UCSD-AML1 (cell line): ENCODE data around the gene GPR63.
"Not testable (repeated sequence)": the region's sequence is repeated elsewhere in the genome, so short reads cannot be mapped to it uniquely, and the experiment has no call there.

Experiments
- DNase-seq: peaks from one replicate; lab custom pipeline; 2025; ENCODE audit not compliant: unreplicated experiment; lab: John Stamatoyannopoulos, UW

The GPR63 gene

GRCh38 chr6:96837081-96837971, at the start of gene GPR63:
Gene GPR63 (minus strand): TSS chr6:96837477. CDS start chr6:96799731, 37,746 bp downstream.
- DNase-seq: peak; percentile 32

- DNase-seq: no peak
Observed at GRCh38 chr6:96886519-96886918, 49.2 kb upstream of the GPR63 start.

- DNase-seq: not testable (repeated sequence)
Observed at GRCh38 chr6:96885187-96885631, 47.9 kb upstream of the GPR63 start.

GRCh38 chr6:96878143-96878542, 40.9 kb upstream of the GPR63 start:
- DNase-seq: no peak

GRCh38 chr6:96876886-96877545, 39.7 kb upstream of the GPR63 start:
- no peak for DNase-seq

- DNase-seq: no peak
Observed at GRCh38 chr6:96872976-96873375, 35.7 kb upstream of the GPR63 start.

- no peak for DNase-seq
Observed at GRCh38 chr6:96865055-96865405, 27.8 kb upstream of the GPR63 start.

- no peak for DNase-seq
Observed at GRCh38 chr6:96864216-96865054, 27.2 kb upstream of the GPR63 start.

- DNase-seq: no peak
Observed at GRCh38 chr6:96862560-96862959, 25.3 kb upstream of the GPR63 start.

GRCh38 chr6:96861588-96861987, 24.3 kb upstream of the GPR63 start:
- DNase-seq: no peak

GRCh38 chr6:96856856-96857255, 19.6 kb upstream of the GPR63 start:
- DNase-seq: no peak

GRCh38 chr6:96853083-96853482, 15.8 kb upstream of the GPR63 start:
- no peak for DNase-seq

- no peak for DNase-seq
Observed at GRCh38 chr6:96852605-96853004, 15.3 kb upstream of the GPR63 start.

GRCh38 chr6:96851858-96852257, 14.6 kb upstream of the GPR63 start:
- no peak for DNase-seq

GRCh38 chr6:96849615-96850014, 12.3 kb upstream of the GPR63 start:
- no peak for DNase-seq

GRCh38 chr6:96844530-96844929, 7.3 kb upstream of the GPR63 start:
- DNase-seq: no peak

GRCh38 chr6:96841345-96841744, 4.1 kb upstream of the GPR63 start:
- DNase-seq: no peak

GRCh38 chr6:96836631-96837080, 621 bp downstream of the GPR63 start:
- DNase-seq: no peak

GRCh38 chr6:96834070-96834469, 3.2 kb downstream of the GPR63 start:
- DNase-seq: no peak

- no peak for DNase-seq
Observed at GRCh38 chr6:96832780-96833179, 4.5 kb downstream of the GPR63 start.

GRCh38 chr6:96826865-96827264, 10.4 kb downstream of the GPR63 start:
- DNase-seq: no peak
